ENCODE results near the gene CITED2. TPM values are rescaled to one million over a fixed set of nuclear protein-coding genes. Genes with fewer than 3 reads are reported as not detected.

Gene CITED2
- total RNA-seq, 3 donors from 2014 or later (not counting 1 experiment from before 2014, with no cell fraction given): 89.8 to 152 (median 112) TPM

GRCh38 chr6:139376604-139377218 is 2.3 kb upstream of the CITED2 start:
- Histone ChIP-seq H3K9me3 (ENCODE audit: control insufficient read depth, insufficient read depth, low read length) (no peaks in the 10 kb centered on the region), H3K4me1 (ENCODE audit: control insufficient read depth, insufficient read depth, low read length) (peaks cover 8% of the 10 kb centered on the region), H3K4me3 (ENCODE audit: low read length) (no peak overlapping the region), H3K27ac (ENCODE audit: low read length) (no peak overlapping the region), H3K27me3 (ENCODE audit: control insufficient read depth, insufficient read depth, low read length) (no peaks in the 10 kb centered on the region), H3K36me3 (ENCODE audit: control insufficient read depth, insufficient read depth, low read length) (peaks cover 2% of the 10 kb centered on the region)
- Mint-ChIP-seq H3K4me3 (peak overlapping the region; percentile 99), H3K27me3 (ENCODE audit: low read depth in 2 of 2) (peaks cover 0 to 6% of the 10 kb centered on the region in 2 donors), H3K36me3 (peaks cover 7% of the 10 kb centered on the region), H3K4me1 (peaks cover 50 to 54% of the 10 kb centered on the region in 2 donors), H3K27ac (peak overlapping the region; percentile 98 to 100), H3K9me3 (no peaks in the 10 kb centered on the region)
- WGBS (ENCODE audit: insufficient coverage): 90% methylated on average over 5 of the region's 5 CpGs
- intact Hi-C loops (cut with micrococcal nuclease): loop anchor here (5.0 kb wide), 1 partner anchor 349 kb away; the partner anchor contains the start of gene ABRACL
- ATAC-seq (no peak), DNase-seq (no peak)
- TF ChIP-seq CTCF (IDR thresholded peaks at IDR 0.05): no peak

- intact Hi-C loops (cut with micrococcal nuclease): loop anchor here (5.0 kb wide), 1 partner anchor 349 kb away; the partner anchor contains the start of gene ABRACL
- Mint-ChIP-seq H3K4me1 (peaks cover 58 to 61% of the 10 kb centered on the region in 2 donors), H3K27me3 (ENCODE audit: low read depth in 2 of 2) (no peaks in the 10 kb centered on the region)
Observed at GRCh38 chr6:139376017-139376330, 1.5 kb upstream of the CITED2 start.

GRCh38 chr6:139375226-139376016 is 973 bp upstream of the CITED2 start:
- no peak for TF ChIP-seq CTCF (IDR thresholded peaks at IDR 0.05)
- Histone ChIP-seq H3K4me3 (ENCODE audit: low read length) (peak overlapping the region; percentile 98), H3K36me3 (ENCODE audit: control insufficient read depth, insufficient read depth, low read length) (peaks cover 2% of the 10 kb centered on the region), H3K9me3 (ENCODE audit: control insufficient read depth, insufficient read depth, low read length) (no peaks in the 10 kb centered on the region), H3K27me3 (ENCODE audit: control insufficient read depth, insufficient read depth, low read length) (no peaks in the 10 kb centered on the region), H3K27ac (ENCODE audit: low read length) (peak overlapping the region; percentile 83), H3K4me1 (ENCODE audit: control insufficient read depth, insufficient read depth, low read length) (peaks cover 9% of the 10 kb centered on the region)
- under 1% methylated on average over 43 of the region's 44 CpGs for WGBS (ENCODE audit: insufficient coverage)
- Mint-ChIP-seq H3K27ac (peak overlapping the region; percentile 98 to 100), H3K27me3 (ENCODE audit: low read depth in 2 of 2) (no peaks in the 10 kb centered on the region), H3K4me3 (peak overlapping the region; percentile 99), H3K36me3 (peaks cover 7% of the 10 kb centered on the region), H3K4me1 (peaks cover 60 to 67% of the 10 kb centered on the region in 2 donors), H3K9me3 (no peaks in the 10 kb centered on the region)
- ATAC-seq: peak; percentile 54 to 74 (median 57)
- DNase-seq: peak; percentile 82 to 91
- intact Hi-C loops (cut with micrococcal nuclease): loop anchor here (1.0 to 5.0 kb wide), 4 partner anchors 51 to 348 kb away; partner anchors contain the start of genes ABRACL and TXLNB

More at GRCh38 chr6:139376017-139376330, 1.5 kb upstream of the CITED2 start:
- ATAC-seq: no peak
- Histone ChIP-seq H3K27ac (ENCODE audit: low read length) (peak overlapping the region; percentile 83), H3K9me3 (ENCODE audit: control insufficient read depth, insufficient read depth, low read length) (no peaks in the 10 kb centered on the region), H3K4me3 (ENCODE audit: low read length) (peak overlapping the region; percentile 98), H3K4me1 (ENCODE audit: control insufficient read depth, insufficient read depth, low read length) (peaks cover 8% of the 10 kb centered on the region), H3K27me3 (ENCODE audit: control insufficient read depth, insufficient read depth, low read length) (no peaks in the 10 kb centered on the region), H3K36me3 (ENCODE audit: control insufficient read depth, insufficient read depth, low read length) (peaks cover 2% of the 10 kb centered on the region)
- Mint-ChIP-seq H3K9me3 (no peaks in the 10 kb centered on the region), H3K27ac (peak overlapping the region; percentile 98 to 100), H3K36me3 (peaks cover 7% of the 10 kb centered on the region), H3K4me3 (peak overlapping the region; percentile 99)
- WGBS (ENCODE audit: insufficient coverage): 0% methylated on average over 10 of the region's 11 CpGs
- no peak for TF ChIP-seq CTCF (IDR thresholded peaks at IDR 0.05)
- no peak for DNase-seq
